ENCODE measurements around the gene LAMB4.

LAMB4 gene

GRCh38 chr7:108083980-108084379, 46.2 kb downstream of the LAMB4 start:
- peaks cover 15% of the 10 kb centered on the region for H3K4me1 ChIP-seq (ENCODE audit: control insufficient read depth, insufficient read depth, low read length)
- H3K9ac ChIP-seq (ENCODE audit: low read length): no peak overlapping the region
- H3K36me3 ChIP-seq (ENCODE audit: control insufficient read depth, insufficient read depth, low read length): no peaks in the 10 kb centered on the region
- H3K4me3 ChIP-seq (ENCODE audit: low read length): no peak overlapping the region
- H3K9me3 ChIP-seq (ENCODE audit: control insufficient read depth, low read length): no peaks in the 10 kb centered on the region
- no peaks in the 10 kb centered on the region for H3K27me3 ChIP-seq (ENCODE audit: control insufficient read depth, insufficient read depth, low read length)

GRCh38 chr7:108079648-108080591, 50.2 kb downstream of the LAMB4 start:
- H3K27me3 ChIP-seq (ENCODE audit: control insufficient read depth, insufficient read depth, low read length): no peaks in the 10 kb centered on the region
- H3K9ac ChIP-seq (ENCODE audit: low read length): no peak overlapping the region
- peaks cover 27% of the 10 kb centered on the region for H3K4me1 ChIP-seq (ENCODE audit: control insufficient read depth, insufficient read depth, low read length)
- H3K4me3 ChIP-seq (ENCODE audit: low read length): no peak overlapping the region
- H3K36me3 ChIP-seq (ENCODE audit: control insufficient read depth, insufficient read depth, low read length): no peaks in the 10 kb centered on the region
- H3K9me3 ChIP-seq (ENCODE audit: control insufficient read depth, low read length): no peaks in the 10 kb centered on the region

GRCh38 chr7:108079276-108079647, 50.9 kb downstream of the LAMB4 start:
- H3K4me1 ChIP-seq (ENCODE audit: control insufficient read depth, insufficient read depth, low read length): peaks cover 27% of the 10 kb centered on the region
- no peak overlapping the region for H3K9ac ChIP-seq (ENCODE audit: low read length)
- H3K27me3 ChIP-seq (ENCODE audit: control insufficient read depth, insufficient read depth, low read length): no peaks in the 10 kb centered on the region
- no peaks in the 10 kb centered on the region for H3K9me3 ChIP-seq (ENCODE audit: control insufficient read depth, low read length)
- H3K36me3 ChIP-seq (ENCODE audit: control insufficient read depth, insufficient read depth, low read length): no peaks in the 10 kb centered on the region
- H3K4me3 ChIP-seq (ENCODE audit: low read length): no peak overlapping the region

GRCh38 chr7:108078691-108079090, 51.5 kb downstream of the LAMB4 start:
- Histone ChIP-seq H3K4me1 (ENCODE audit: control insufficient read depth, insufficient read depth, low read length) (peaks cover 27% of the 10 kb centered on the region), H3K9ac (ENCODE audit: low read length) (no peak overlapping the region)

GRCh38 chr7:108078211-108078673, 51.9 kb downstream of the LAMB4 start:
- H3K36me3 ChIP-seq (ENCODE audit: control insufficient read depth, insufficient read depth, low read length): no peaks in the 10 kb centered on the region
- H3K4me1 ChIP-seq (ENCODE audit: control insufficient read depth, insufficient read depth, low read length): peaks cover 27% of the 10 kb centered on the region
- no peaks in the 10 kb centered on the region for H3K27me3 ChIP-seq (ENCODE audit: control insufficient read depth, insufficient read depth, low read length)
- H3K4me3 ChIP-seq (ENCODE audit: low read length): no peak overlapping the region
- no peaks in the 10 kb centered on the region for H3K9me3 ChIP-seq (ENCODE audit: control insufficient read depth, low read length)
- no peak overlapping the region for H3K9ac ChIP-seq (ENCODE audit: low read length)

More at GRCh38 chr7:108078691-108079090, 51.5 kb downstream of the LAMB4 start:
- Histone ChIP-seq H3K27me3 (ENCODE audit: control insufficient read depth, insufficient read depth, low read length) (no peaks in the 10 kb centered on the region), H3K36me3 (ENCODE audit: control insufficient read depth, insufficient read depth, low read length) (no peaks in the 10 kb centered on the region), H3K9me3 (ENCODE audit: control insufficient read depth, low read length) (no peaks in the 10 kb centered on the region), H3K4me3 (ENCODE audit: low read length) (no peak overlapping the region)

- Histone ChIP-seq H3K4me1 (ENCODE audit: control insufficient read depth, insufficient read depth, low read length) (peaks cover 27% of the 10 kb centered on the region), H3K9me3 (ENCODE audit: control insufficient read depth, low read length) (no peaks in the 10 kb centered on the region)
Measured at GRCh38 chr7:108077709-108078108, 52.5 kb downstream of the LAMB4 start.

GRCh38 chr7:108076156-108076555, 54.0 kb downstream of the LAMB4 start:
- H3K27me3 ChIP-seq (ENCODE audit: control insufficient read depth, insufficient read depth, low read length): no peaks in the 10 kb centered on the region
- no peaks in the 10 kb centered on the region for H3K9me3 ChIP-seq (ENCODE audit: control insufficient read depth, low read length)
- H3K36me3 ChIP-seq (ENCODE audit: control insufficient read depth, insufficient read depth, low read length): no peaks in the 10 kb centered on the region
- H3K4me3 ChIP-seq (ENCODE audit: low read length): no peak overlapping the region
- H3K4me1 ChIP-seq (ENCODE audit: control insufficient read depth, insufficient read depth, low read length): peaks cover 27% of the 10 kb centered on the region
- H3K9ac ChIP-seq (ENCODE audit: low read length): no peak overlapping the region

More at GRCh38 chr7:108077709-108078108, 52.5 kb downstream of the LAMB4 start:
- H3K9ac ChIP-seq (ENCODE audit: low read length): no peak overlapping the region
- H3K4me3 ChIP-seq (ENCODE audit: low read length): no peak overlapping the region
- no peaks in the 10 kb centered on the region for H3K36me3 ChIP-seq (ENCODE audit: control insufficient read depth, insufficient read depth, low read length)
- no peaks in the 10 kb centered on the region for H3K27me3 ChIP-seq (ENCODE audit: control insufficient read depth, insufficient read depth, low read length)

- Histone ChIP-seq H3K27me3 (ENCODE audit: control insufficient read depth, insufficient read depth, low read length) (no peaks in the 10 kb centered on the region), H3K9ac (ENCODE audit: low read length) (no peak overlapping the region), H3K4me1 (ENCODE audit: control insufficient read depth, insufficient read depth, low read length) (peaks cover 8% of the 10 kb centered on the region), H3K4me3 (ENCODE audit: low read length) (no peak overlapping the region), H3K36me3 (ENCODE audit: control insufficient read depth, insufficient read depth, low read length) (no peaks in the 10 kb centered on the region), H3K9me3 (ENCODE audit: control insufficient read depth, low read length) (no peaks in the 10 kb centered on the region)
Measured at GRCh38 chr7:108073305-108074070, 56.7 kb downstream of the LAMB4 start.

GRCh38 chr7:108072739-108073138, 57.4 kb downstream of the LAMB4 start:
- no peaks in the 10 kb centered on the region for H3K36me3 ChIP-seq (ENCODE audit: control insufficient read depth, insufficient read depth, low read length)
- H3K27me3 ChIP-seq (ENCODE audit: control insufficient read depth, insufficient read depth, low read length): no peaks in the 10 kb centered on the region
- peaks cover under 1% of the 10 kb centered on the region for H3K4me1 ChIP-seq (ENCODE audit: control insufficient read depth, insufficient read depth, low read length)
- H3K9ac ChIP-seq (ENCODE audit: low read length): no peak overlapping the region
- H3K4me3 ChIP-seq (ENCODE audit: low read length): no peak overlapping the region
- H3K9me3 ChIP-seq (ENCODE audit: control insufficient read depth, low read length): no peaks in the 10 kb centered on the region

- no peak overlapping the region for H3K4me3 ChIP-seq (ENCODE audit: low read length)
Measured at GRCh38 chr7:108072116-108072515, 58.0 kb downstream of the LAMB4 start.

GRCh38 chr7:108071551-108071950, 58.6 kb downstream of the LAMB4 start:
- Histone ChIP-seq H3K4me3 (ENCODE audit: low read length) (no peak overlapping the region), H3K4me1 (ENCODE audit: control insufficient read depth, insufficient read depth, low read length) (no peaks in the 10 kb centered on the region), H3K9ac (ENCODE audit: low read length) (no peak overlapping the region), H3K27me3 (ENCODE audit: control insufficient read depth, insufficient read depth, low read length) (no peaks in the 10 kb centered on the region), H3K9me3 (ENCODE audit: control insufficient read depth, low read length) (no peaks in the 10 kb centered on the region), H3K36me3 (ENCODE audit: control insufficient read depth, insufficient read depth, low read length) (no peaks in the 10 kb centered on the region)

More at GRCh38 chr7:108072116-108072515, 58.0 kb downstream of the LAMB4 start:
- H3K36me3 ChIP-seq (ENCODE audit: control insufficient read depth, insufficient read depth, low read length): no peaks in the 10 kb centered on the region
- no peaks in the 10 kb centered on the region for H3K4me1 ChIP-seq (ENCODE audit: control insufficient read depth, insufficient read depth, low read length)
- no peaks in the 10 kb centered on the region for H3K27me3 ChIP-seq (ENCODE audit: control insufficient read depth, insufficient read depth, low read length)
- H3K9me3 ChIP-seq (ENCODE audit: control insufficient read depth, low read length): no peaks in the 10 kb centered on the region
- no peak overlapping the region for H3K9ac ChIP-seq (ENCODE audit: low read length)

- Histone ChIP-seq H3K4me1 (ENCODE audit: control insufficient read depth, insufficient read depth, low read length) (no peaks in the 10 kb centered on the region), H3K27me3 (ENCODE audit: control insufficient read depth, insufficient read depth, low read length) (no peaks in the 10 kb centered on the region), H3K9ac (ENCODE audit: low read length) (no peak overlapping the region), H3K4me3 (ENCODE audit: low read length) (no peak overlapping the region), H3K36me3 (ENCODE audit: control insufficient read depth, insufficient read depth, low read length) (no peaks in the 10 kb centered on the region), H3K9me3 (ENCODE audit: control insufficient read depth, low read length) (no peaks in the 10 kb centered on the region)
Measured at GRCh38 chr7:108069646-108070045, 60.5 kb downstream of the LAMB4 start.

Measured in mucosa of stomach (tissue), 1 donor.